ENCODE measurements around the gene WDR59. TPM values are rescaled to one million over a fixed set of nuclear protein-coding genes. Genes with fewer than 3 reads are reported as not detected.

WDR59 gene
- total and polyA plus RNA-seq, 11 donors: 16.0 to 52.2 (median 39.5) TPM

DNA sequence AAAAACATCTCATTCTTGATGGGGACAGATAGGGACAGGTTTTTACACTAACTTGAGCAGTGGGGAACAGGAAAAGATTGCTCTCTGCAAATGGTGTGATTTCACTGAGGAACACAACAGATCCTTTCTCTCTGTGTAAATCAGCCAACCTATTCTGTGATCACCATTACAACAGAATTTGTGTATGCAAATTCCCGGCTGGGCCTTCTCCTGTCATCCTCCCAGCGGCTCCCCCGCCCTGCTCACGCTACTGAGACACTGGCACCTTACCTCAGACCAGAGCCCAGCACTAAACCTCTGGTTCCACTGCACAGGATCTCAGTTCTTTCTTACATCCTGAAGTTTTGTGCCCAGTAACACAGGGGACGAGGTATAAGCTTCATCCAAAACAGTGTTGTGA, 113.3 kb downstream of the WDR59 start:
- no peaks in the 10 kb centered on the region for H3K27me3 ChIP-seq
- peaks cover 0 to 51% (median 23%) of the 10 kb centered on the region in 9 donors for H3K36me3 ChIP-seq
- 79 to 87% (median 80%) methylated on average over 5 of the region's 5 CpGs for WGBS, 4 donors
- no peak for ATAC-seq
- no peak overlapping the region for H3K4me3 ChIP-seq
- H3K27ac ChIP-seq: no peak overlapping the region
- no peak for DNase-seq
- peaks cover 0 to 17% (median 2%) of the 10 kb centered on the region in 12 donors for H3K4me1 ChIP-seq
- H3K9me3 ChIP-seq: no peaks in the 10 kb centered on the region
- intact Hi-C loops (cut with DNase I): loop anchor here in 5 of 10 donors (5.0 to 10.0 kb wide), 2 partner anchors 241 to 243 kb away; partner anchors contain the start of gene LDHD (in 4 of the 5)
- no peak for TF ChIP-seq POLR2A (IDR thresholded peaks at IDR 0.05)
- no peak for TF ChIP-seq CTCF (IDR thresholded peaks at IDR 0.05)

GRCh38 chr16:74868501-74868900, 116.4 kb downstream of the WDR59 start:
- 22 to 36% (median 30%) methylated on average over 6 of the region's 6 CpGs for WGBS, 4 donors
- no peaks in the 10 kb centered on the region for H3K27me3 ChIP-seq
- H3K4me3 ChIP-seq: no peak overlapping the region
- H3K4me1 ChIP-seq: peaks cover 0 to 9% (median 2%) of the 10 kb centered on the region in 12 donors
- intact Hi-C loops (cut with DNase I): no loop called here
- ATAC-seq (peak; percentile 76 to 97 (median 81)), DNase-seq (peak in 2 of 5 donors; percentile 23 to 40)
- H3K27ac ChIP-seq: peak overlapping the region in 11 of 12 donors; percentile 18 to 83 (median 72)
- no peaks in the 10 kb centered on the region for H3K9me3 ChIP-seq
- TF ChIP-seq POLR2A (IDR thresholded peaks at IDR 0.05): no peak
- TF ChIP-seq CTCF (IDR thresholded peaks at IDR 0.05): no peak
- H3K36me3 ChIP-seq: peaks cover 0 to 22% (median 16%) of the 10 kb centered on the region in 9 donors

DNA sequence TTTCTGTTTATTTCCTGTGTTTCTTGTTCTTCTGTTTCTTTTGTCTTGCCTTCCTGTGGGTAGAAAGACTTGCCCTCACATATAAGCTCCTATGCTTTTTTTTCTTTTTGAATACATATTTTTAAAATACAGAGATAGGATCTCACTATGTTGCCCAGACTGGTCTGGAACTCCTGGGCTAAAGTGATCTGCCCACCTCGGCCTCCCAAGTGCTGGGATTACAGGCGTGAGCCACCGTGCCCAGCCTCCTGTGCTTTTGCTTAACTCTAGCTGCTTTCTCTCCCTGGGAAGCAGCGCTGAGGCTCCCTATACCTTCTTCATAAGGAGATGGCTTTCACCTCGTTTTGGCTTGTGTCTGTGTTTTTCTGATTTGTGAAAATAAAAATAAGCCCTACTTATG, 116.9 kb downstream of the WDR59 start:
- H3K4me3 ChIP-seq: no peak overlapping the region
- TF ChIP-seq CTCF (IDR thresholded peaks at IDR 0.05): no peak
- no peak for TF ChIP-seq POLR2A (IDR thresholded peaks at IDR 0.05)
- peak overlapping the region in 10 of 12 donors; percentile 52 to 83 (median 71) for H3K27ac ChIP-seq
- WGBS, 4 donors: 69 to 78% (median 75%) methylated on average over 5 of the region's 5 CpGs
- intact Hi-C loops (cut with DNase I): no loop called here
- no peaks in the 10 kb centered on the region for H3K9me3 ChIP-seq
- ATAC-seq (no peak), DNase-seq (no peak)
- peaks cover 0 to 9% (median 2%) of the 10 kb centered on the region in 12 donors for H3K4me1 ChIP-seq
- H3K27me3 ChIP-seq: no peaks in the 10 kb centered on the region
- peaks cover 0 to 17% (median 11%) of the 10 kb centered on the region in 9 donors for H3K36me3 ChIP-seq

DNA sequence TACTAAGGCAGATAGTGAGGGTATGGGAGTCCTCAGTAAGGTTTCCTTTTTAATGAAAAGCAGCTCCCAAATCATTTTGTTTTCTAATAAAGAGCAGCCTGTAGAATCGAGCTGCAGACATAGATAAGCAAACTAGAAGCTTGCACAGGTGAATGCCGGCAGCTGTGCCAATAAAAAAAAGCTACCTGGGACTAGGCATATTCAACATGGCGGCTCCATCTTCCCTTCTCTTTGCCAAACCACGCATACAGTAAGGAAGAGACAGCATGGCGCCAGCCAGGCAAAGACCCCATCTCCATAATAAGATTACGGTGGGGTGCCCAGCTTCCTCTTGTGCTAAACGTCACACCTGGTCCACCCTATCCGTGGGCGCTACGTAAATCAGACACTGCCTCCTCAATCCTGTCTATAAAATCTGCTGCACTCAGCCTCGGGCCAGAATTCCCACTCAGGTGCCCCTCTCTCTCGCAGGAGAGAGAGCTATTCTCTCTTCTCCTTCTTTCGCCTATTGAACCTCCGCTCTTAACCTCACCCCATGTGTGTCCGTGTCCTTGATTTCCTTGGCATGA, 117.6 kb downstream of the WDR59 start:
- DNase-seq (no peak), ATAC-seq (no peak)
- H3K4me3 ChIP-seq: no peak overlapping the region
- TF ChIP-seq CTCF (IDR thresholded peaks at IDR 0.05) (no peak), POLR2A (IDR thresholded peaks at IDR 0.05) (no peak)
- no peaks in the 10 kb centered on the region for H3K9me3 ChIP-seq
- peak overlapping the region in 3 of 12 donors; percentile 52 to 80 (median 74) for H3K27ac ChIP-seq
- H3K27me3 ChIP-seq: no peaks in the 10 kb centered on the region
- intact Hi-C loops (cut with DNase I): no loop called here
- peaks cover 0 to 12% (median 2%) of the 10 kb centered on the region in 12 donors for H3K4me1 ChIP-seq
- peaks cover 0 to 11% (median 9%) of the 10 kb centered on the region in 9 donors for H3K36me3 ChIP-seq
- WGBS, 4 donors: 86 to 87% (median 86%) methylated on average over 15 of the region's 15 CpGs

Data from heart left ventricle (tissue), 16 donors.